ENCODE results near the gene DIABLO. TPM values are rescaled to one million over a fixed set of nuclear protein-coding genes. Genes with fewer than 3 reads are reported as not detected.

Gene DIABLO
- total RNA-seq = 56.1 and 63.2 TPM in 2 replicates

GRCh38 chr12:122225683-122226365 lies at the start of gene DIABLO:
Gene DIABLO (minus strand): TSS chr12:122226052. CDS start chr12:122226014, 38 bp downstream.

DNA sequence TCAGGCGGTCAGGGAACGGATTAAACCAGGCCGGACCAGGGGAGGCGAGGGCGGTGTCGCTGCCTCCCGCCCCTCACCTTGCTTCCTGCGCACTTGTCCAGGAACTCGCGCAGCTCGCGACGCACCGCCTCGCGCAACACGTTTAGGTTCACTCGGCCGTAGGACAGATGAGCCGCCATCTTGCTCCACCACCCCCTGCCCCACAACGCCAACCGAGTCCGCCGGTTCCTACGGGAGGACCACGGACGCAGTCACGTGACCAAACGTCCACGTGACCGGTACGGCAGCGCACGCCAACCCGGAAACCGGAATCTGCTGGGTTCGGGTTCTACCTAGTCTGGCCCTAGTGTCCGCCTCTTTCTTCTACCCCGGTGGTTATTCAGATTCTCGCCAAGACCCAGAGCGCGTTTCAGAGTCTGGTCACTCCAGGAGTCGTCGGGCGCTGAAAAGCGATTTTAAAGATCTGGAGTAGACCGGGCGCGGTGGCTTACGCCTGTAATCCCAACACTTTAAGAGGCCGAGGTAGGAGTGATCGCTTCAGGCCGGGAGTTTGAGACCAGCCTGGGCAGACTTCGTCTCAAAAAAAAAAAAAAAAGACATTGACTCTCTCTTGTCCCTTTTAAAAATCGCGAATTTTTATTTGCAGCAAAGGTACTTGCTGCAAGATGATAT lies 40.5 kb upstream of the DIABLO start, which contains the start of gene VPS33A:
Gene VPS33A, minus strand, starts transcription at position 265 of the 672 bp plus-strand sequence. Its CDS starts 86 bp downstream, at position 179.

GRCh38 chr12:122203301-122204166 lies 22.3 kb downstream of the DIABLO start, which contains the start of gene B3GNT4:
Gene B3GNT4 (plus strand): TSS chr12:122203709. CDS start chr12:122204619, 910 bp downstream.

DNA sequence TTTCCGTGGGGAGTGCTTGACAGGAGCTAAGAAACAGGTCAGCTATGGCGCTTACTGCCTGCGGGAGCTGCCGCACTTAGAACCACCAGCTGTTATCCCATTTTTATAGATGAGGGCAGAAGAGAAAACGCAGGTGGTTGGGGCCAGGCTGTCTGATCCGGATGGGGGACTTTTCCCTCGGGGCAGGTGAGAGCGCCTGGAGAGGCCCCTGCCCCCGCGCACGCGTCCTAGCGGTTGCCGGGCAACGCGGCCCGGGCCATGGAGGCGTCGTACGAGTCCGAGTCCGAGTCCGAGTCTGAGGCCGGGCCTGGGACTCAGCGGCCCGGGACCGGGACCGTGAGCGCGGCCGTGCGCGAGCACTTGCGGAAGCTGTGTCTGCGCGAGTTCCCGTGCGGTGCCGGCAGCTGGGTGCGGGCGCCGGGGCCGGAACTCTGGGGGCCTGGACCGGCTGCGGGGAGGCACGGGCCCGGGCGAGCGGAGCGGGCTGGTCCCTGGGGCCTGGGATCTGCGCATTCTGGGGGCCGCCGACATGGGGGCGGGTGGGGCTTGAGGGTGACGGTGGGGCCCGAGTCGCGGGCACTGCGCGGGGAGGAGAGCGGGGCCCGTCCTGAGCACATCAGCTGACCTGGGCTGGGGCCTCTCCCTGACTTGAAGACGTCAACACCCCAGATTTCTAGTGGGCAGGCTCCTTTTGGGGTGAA lies 42.8 kb downstream of the DIABLO start, which contains the start of gene LRRC43:
Gene LRRC43, plus strand, starts transcription at position 237 of the 701 bp plus-strand sequence. Its CDS starts 22 bp downstream, at position 259.

GRCh38 chr12:122174155-122174845 lies 51.6 kb downstream of the DIABLO start, which contains the start of gene IL31:
Gene IL31 (minus strand): TSS chr12:122174221. CDS start chr12:122174172, 49 bp downstream.

Other genes starting within 250 kb of the DIABLO start
- 2.0 and 2.8 TPM in 2 replicates for gene BCL7A, start 204.2 kb downstream of the DIABLO start, total RNA-seq
- 7.1 and 10.4 TPM in 2 replicates for gene MLXIP, start 147.3 kb downstream of the DIABLO start, total RNA-seq
- not detected in 2 replicates for gene IL31, start 51.8 kb downstream of the DIABLO start, total RNA-seq
- gene LRRC43, start 42.9 kb downstream of the DIABLO start, total RNA-seq = 1.4 and 1.6 TPM in 2 replicates
- gene B3GNT4, start 22.3 kb downstream of the DIABLO start, total RNA-seq = 0.09 and 0.16 TPM in 2 replicates
- gene VPS33A, start 40.4 kb upstream of the DIABLO start, total RNA-seq = 14.1 and 19.2 TPM in 2 replicates
- gene CLIP1, start 196.6 kb upstream of the DIABLO start, total RNA-seq = 47.6 and 48.8 TPM in 2 replicates